COR-L47 (cell line): Measurements from ENCODE around the gene MTCL1.
A peak's percentile ranks its signal among the peaks of the same experiment; 100 is the strongest.

Source experiments
- DNase-seq: peaks from one replicate; lab custom pipeline; 2025; lab: John Stamatoyannopoulos, UW

The MTCL1 gene

GRCh38 chr18:8688216-8688800 is 17.0 kb upstream of the MTCL1 start:
- no peak for DNase-seq

GRCh38 chr18:8688816-8689215 is 16.5 kb upstream of the MTCL1 start:
- no peak for DNase-seq

- DNase-seq, result no peak
Observed at GRCh38 chr18:8689517-8689916, 15.8 kb upstream of the MTCL1 start.

GRCh38 chr18:8694891-8695290 is 10.5 kb upstream of the MTCL1 start:
- no peak for DNase-seq

GRCh38 chr18:8695932-8696517 is 9.3 kb upstream of the MTCL1 start:
- DNase-seq, result no peak

GRCh38 chr18:8696749-8697211 is 8.6 kb upstream of the MTCL1 start:
- peak; percentile 62 for DNase-seq

- DNase-seq, result no peak
Observed at GRCh38 chr18:8699126-8699525, 6.2 kb upstream of the MTCL1 start.

- no peak for DNase-seq
Observed at GRCh38 chr18:8699948-8700347, 5.4 kb upstream of the MTCL1 start.

GRCh38 chr18:8701546-8702118 is 3.7 kb upstream of the MTCL1 start:
- no peak for DNase-seq

GRCh38 chr18:8702668-8703067 is 2.7 kb upstream of the MTCL1 start:
- DNase-seq, result no peak

- no peak for DNase-seq
Observed at GRCh38 chr18:8703092-8703709, 2.2 kb upstream of the MTCL1 start.

GRCh38 chr18:8703781-8704301 is 1.5 kb upstream of the MTCL1 start:
- no peak for DNase-seq

GRCh38 chr18:8704361-8705237 is 757 bp upstream of the MTCL1 start:
- DNase-seq, result peak; percentile 95

- DNase-seq, result no peak
Observed at GRCh38 chr18:8705961-8706790, 820 bp downstream of the MTCL1 start.

- peak; percentile 85 for DNase-seq
Observed at GRCh38 chr18:8706791-8707555, 1.6 kb downstream of the MTCL1 start.

- peak; percentile 79 for DNase-seq
Observed at GRCh38 chr18:8707556-8708300, 2.4 kb downstream of the MTCL1 start.

GRCh38 chr18:8708670-8709069 is 3.3 kb downstream of the MTCL1 start:
- DNase-seq, result no peak

- DNase-seq, result no peak
Observed at GRCh38 chr18:8709248-8710059, 4.1 kb downstream of the MTCL1 start.

GRCh38 chr18:8711736-8712135 is 6.4 kb downstream of the MTCL1 start:
- peak; percentile 67 for DNase-seq
